Heart left ventricle (tissue), 16 donors: ENCODE results near the gene REXO2. TPM values are rescaled to one million over a fixed set of nuclear protein-coding genes. Genes with fewer than 3 reads are reported as not detected.

Experiments
- ATAC-seq, 4 donors: fragments of 200-7000 bp; cut with Tn5 transposase; one replicate each; pipeline ENCODE4 v1.9.1; 2020 to 2022; ENCODE audit warnings: moderate library complexity in 4 of 4, mild to moderate bottlenecking in 3 of 4, moderate number of reproducible peaks in 1 of 4
- DNase-seq, 5 donors: peaks; one replicate each; pipeline ENCODE4 v3.0.0-alpha.2; 2020
- H3K27ac ChIP-seq, 12 donors: fragments of 200-600 bp; sonication (generic) in 4 of 12; one replicate each; pipeline versions ENCODE4 v1.5.0 to v1.8.0; 2016 to 2022; ENCODE audit warnings: mild to moderate bottlenecking in 2 of 12
- H3K27me3 ChIP-seq, 9 donors: fragments of 200-600 bp; sonication (generic) in 2 of 9; one replicate each; pipeline versions ENCODE4 v1.5.1 to v1.8.0; 2016 to 2022; ENCODE audit warnings: mild to moderate bottlenecking in 3 of 9
- H3K36me3 ChIP-seq, 9 donors: fragments of 200-600 bp; sonication (generic) in 2 of 9; one replicate each; pipeline versions ENCODE4 v1.5.0 to v1.8.0; 2018 to 2022; ENCODE audit warnings: mild to moderate bottlenecking in 2 of 9
- H3K4me1 ChIP-seq, 12 donors: fragments of 200-600 bp; sonication (generic) in 4 of 12; one replicate each; pipeline versions ENCODE4 v1.5.0 to v1.8.0; 2016 to 2022; ENCODE audit warnings: mild to moderate bottlenecking in 3 of 12
- H3K4me3 ChIP-seq, 12 donors: fragments of 200-600 bp; sonication (generic) in 4 of 12; one replicate each; pipeline versions ENCODE4 v1.5.0 to v1.8.0; 2017 to 2022; ENCODE audit warnings: mild to moderate bottlenecking in 9 of 12, moderate library complexity in 4 of 12
- H3K9me3 ChIP-seq, 12 donors: fragments of 200-600 bp; sonication (generic) in 4 of 12; one replicate each; pipeline versions ENCODE4 v1.5.0 to v1.8.0; 2016 to 2022; ENCODE audit warnings: mild to moderate bottlenecking in 1 of 12
- POLR2A ChIP-seq, 2 donors: fragments of 450-650 bp; IDR thresholded peaks; one replicate each; pipeline ENCODE4 v1.6.1; 2017; ENCODE audit warnings: antibody characterized with exemption in 2 of 2, mild to moderate bottlenecking in 2 of 2, moderate library complexity in 2 of 2
- WGBS, 4 donors: extraction: QIAGEN DNeasy Blood & Tissue Kit in 2 of 4; methylation state at CpG; one replicate each; pipeline versions ENCODE4 v1.1.5 to v1.1.7; 2013 to 2018; 5-methylcytosine and 5-hydroxymethylcytosine counted together
- intact Hi-C, 10 donors: fragments of 100-400 bp; cut with DNase I; formaldehyde crosslinking; loops; one replicate each; pipeline versions ENCODE4 v1.11.1 to v1.14.2; 2022
- polyA plus RNA-seq, 2 donors: library from polyadenylated mRNA; stranded (reverse); fragments of 200-250 nt; gene quantifications; one replicate each; pipeline ENCODE4 v1.2.3, GENCODE V29; 2013
- total RNA-seq, 9 donors: library from RNA; depleted of rRNA in 2 of 9; stranded (reverse); fragments of >200 nt in 2 of 9; fragmentation: NEBNext Ultra II Directional in 3 of 9; extraction: Animal tissue kit (Norgen Biotek cat#: 25700) in 3 of 9; gene quantifications; one replicate each; pipeline versions ENCODE4 v1.1.0 to v1.2.4, GENCODE V29; 2016 to 2023
- TF ChIP-seq, protein P1 (sequence below), 12 donors: fragments of 200-600 bp; sonication (generic) in 4 of 12; IDR thresholded peaks; one replicate each; pipeline versions ENCODE4 v1.5.0 to v1.8.0; 2018 to 2022; ENCODE audit warnings: antibody characterized with exemption in 12 of 12, mild to moderate bottlenecking in 5 of 12
- donor health status: ischemic (EF 13 %, LVEDD 7.1; RV severe dilation, severe dysfunction).
- donor health status: healthy with polysubstance abuse.
- donor health status: DM: no; HTN: yes; CAD: no.
- donor health status: DM: no; HTN: no; CAD: no.
- donor health status: ischemic (EF 25% LVEDD 6.9; RV normal size, moderate dysfunction).
- donor health status: ischemic (EF 25% LVEDD 5.7; RV mildly dilated, moderate dysfunction).
- donor health status: healthy.
- donor health status: DM: yes; HTN: yes; CAD: no.
- donor health status: ischemic (EF 35%, LVEDD 5.7; RV mildly dilated, moderate dysfunction).
- donor health status: nonischemic (EF 11% LVEDD 7.7; RV severe dilation, severe dysfunction).
- donor health status: DM: yes; HTN: yes; CAD: no.
- donor health status: PGD.
- donor health status: ischemic (EF 29% LVEDD 5.4; RV normal size, mild dysfunction).
- donor health status: nonischemic (EF 23%, LVEDD 6.1; RV moderate dilation, normal function).

REXO2 gene
- total and polyA plus RNA-seq, 11 donors: 136 to 235 (median 193) TPM

DNA sequence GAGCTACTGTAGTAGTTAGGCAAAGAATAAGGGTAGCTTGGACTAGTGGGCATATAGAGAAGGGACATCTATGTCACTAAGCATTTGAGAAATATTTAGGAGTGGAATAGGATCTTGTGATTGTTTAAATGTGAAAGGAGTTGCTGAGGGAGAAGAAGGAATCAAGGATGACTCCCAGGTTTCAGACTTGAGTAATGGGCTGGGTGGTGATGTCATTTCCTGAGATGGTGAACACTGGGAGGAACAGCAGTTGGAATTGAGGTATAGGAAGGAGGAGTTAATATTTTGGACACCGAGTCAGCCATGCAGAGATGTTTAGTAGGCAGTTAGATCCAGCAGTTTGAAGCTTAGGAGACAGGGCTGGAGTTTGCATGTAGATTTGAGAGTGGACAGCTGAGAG, 40.1 kb downstream of the REXO2 start:
- Histone ChIP-seq H3K4me1 (peaks cover 0 to 5% (median 0%) of the 10 kb centered on the region in 12 donors), H3K9me3 (no peaks in the 10 kb centered on the region), H3K4me3 (no peak overlapping the region), H3K27ac (no peak overlapping the region), H3K36me3 (no peaks in the 10 kb centered on the region), H3K27me3 (no peaks in the 10 kb centered on the region)
- 85 to 91% (median 86%) methylated on average over 1 of the region's 1 CpG for WGBS, 4 donors
- TF ChIP-seq, protein P1, sequence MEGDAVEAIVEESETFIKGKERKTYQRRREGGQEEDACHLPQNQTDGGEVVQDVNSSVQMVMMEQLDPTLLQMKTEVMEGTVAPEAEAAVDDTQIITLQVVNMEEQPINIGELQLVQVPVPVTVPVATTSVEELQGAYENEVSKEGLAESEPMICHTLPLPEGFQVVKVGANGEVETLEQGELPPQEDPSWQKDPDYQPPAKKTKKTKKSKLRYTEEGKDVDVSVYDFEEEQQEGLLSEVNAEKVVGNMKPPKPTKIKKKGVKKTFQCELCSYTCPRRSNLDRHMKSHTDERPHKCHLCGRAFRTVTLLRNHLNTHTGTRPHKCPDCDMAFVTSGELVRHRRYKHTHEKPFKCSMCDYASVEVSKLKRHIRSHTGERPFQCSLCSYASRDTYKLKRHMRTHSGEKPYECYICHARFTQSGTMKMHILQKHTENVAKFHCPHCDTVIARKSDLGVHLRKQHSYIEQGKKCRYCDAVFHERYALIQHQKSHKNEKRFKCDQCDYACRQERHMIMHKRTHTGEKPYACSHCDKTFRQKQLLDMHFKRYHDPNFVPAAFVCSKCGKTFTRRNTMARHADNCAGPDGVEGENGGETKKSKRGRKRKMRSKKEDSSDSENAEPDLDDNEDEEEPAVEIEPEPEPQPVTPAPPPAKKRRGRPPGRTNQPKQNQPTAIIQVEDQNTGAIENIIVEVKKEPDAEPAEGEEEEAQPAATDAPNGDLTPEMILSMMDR (IDR thresholded peaks at IDR 0.05): no peak
- no peak for TF ChIP-seq POLR2A (IDR thresholded peaks at IDR 0.05)
- no peak for ATAC-seq
- DNase-seq: no peak
- intact Hi-C loops: no loop called here

DNA sequence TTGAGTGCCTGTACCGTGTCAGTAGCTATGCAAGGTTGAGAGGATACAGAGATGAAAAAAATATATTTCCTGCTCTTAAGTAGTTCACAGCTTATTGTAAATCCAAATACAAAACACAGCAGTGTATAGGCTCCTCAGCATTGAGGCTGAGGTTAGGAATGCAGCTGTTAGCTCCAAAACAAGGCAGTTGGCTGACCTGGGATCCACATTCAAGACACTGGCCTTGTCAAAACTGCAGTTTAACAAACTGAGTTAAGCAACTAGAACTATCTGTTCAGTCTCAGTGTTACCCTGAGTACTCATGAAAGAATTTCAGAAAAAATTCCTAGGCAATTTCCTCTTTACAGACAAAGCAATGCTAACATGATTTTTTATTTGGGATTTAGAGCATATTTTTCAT, 42.8 kb downstream of the REXO2 start:
- WGBS, 4 donors: 66 to 75% (median 70%) methylated on average over 1 of the region's 1 CpG
- no peaks in the 10 kb centered on the region for H3K27me3 ChIP-seq
- TF ChIP-seq POLR2A (IDR thresholded peaks at IDR 0.05): no peak
- TF ChIP-seq, protein P1 (IDR thresholded peaks at IDR 0.05): no peak
- no peak overlapping the region for H3K27ac ChIP-seq
- H3K4me1 ChIP-seq: peaks cover 0 to 5% (median 0%) of the 10 kb centered on the region in 12 donors
- DNase-seq (no peak), ATAC-seq (no peak)
- H3K4me3 ChIP-seq: no peak overlapping the region
- intact Hi-C loops: loop anchor here in 1 of 10 donors (10.0 kb wide), 1 partner anchor 137 kb away; no protein-coding TSS in a partner anchor
- no peaks in the 10 kb centered on the region for H3K9me3 ChIP-seq
- no peaks in the 10 kb centered on the region for H3K36me3 ChIP-seq

DNA sequence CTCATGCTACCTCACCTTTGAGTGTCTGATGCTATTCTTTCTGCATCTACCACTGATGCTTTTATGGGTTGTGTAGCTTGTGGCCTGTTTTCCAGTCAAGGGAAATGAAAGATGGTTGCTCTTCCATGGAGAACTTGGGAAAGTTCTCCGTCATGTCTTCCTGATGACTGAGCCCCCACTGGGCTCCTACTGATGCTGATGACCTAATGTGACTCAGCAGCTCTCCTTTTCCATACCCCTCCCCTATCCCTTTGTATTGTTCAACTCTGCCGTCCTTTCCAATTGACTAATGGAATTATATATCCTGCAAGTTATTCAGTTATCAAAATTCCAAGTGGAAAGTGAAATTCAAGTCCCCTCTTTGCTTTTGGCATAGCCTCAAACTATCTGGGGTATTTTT, 44.7 kb downstream of the REXO2 start:
- no peak for ATAC-seq
- WGBS, 4 donors: 79 to 91% (median 81%) methylated on average over 2 of the region's 2 CpGs
- intact Hi-C loops: loop anchor here in 1 of 10 donors (10.0 kb wide), 1 partner anchor 139 kb away; no protein-coding TSS in a partner anchor

DNA sequence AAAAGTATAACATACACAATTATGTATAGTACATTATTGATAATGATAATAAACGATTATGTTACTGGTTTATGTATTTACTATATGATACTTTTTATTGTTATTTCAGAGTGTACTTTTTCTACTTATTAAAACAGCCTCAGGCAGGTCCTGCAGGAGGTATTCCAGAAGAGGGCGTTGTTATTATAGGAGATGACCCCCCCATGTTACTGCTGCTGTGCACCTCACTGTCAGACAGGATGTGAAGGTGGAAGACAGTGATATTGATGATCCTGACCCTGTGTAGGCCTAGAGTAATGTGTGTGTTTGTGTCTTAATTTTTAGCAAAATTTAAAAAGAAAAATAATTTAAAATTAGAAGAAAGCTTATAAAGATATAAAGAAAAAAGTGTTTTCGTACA, 57.6 kb downstream of the REXO2 start:
- 85 to 92% (median 90%) methylated on average over 3 of the region's 3 CpGs for WGBS, 4 donors
- DNase-seq (no peak), ATAC-seq (no peak)
- intact Hi-C loops: no loop called here
- no peaks in the 10 kb centered on the region for H3K36me3 ChIP-seq
- no peaks in the 10 kb centered on the region for H3K4me1 ChIP-seq
- H3K27me3 ChIP-seq: no peaks in the 10 kb centered on the region
- H3K27ac ChIP-seq: no peak overlapping the region
- TF ChIP-seq POLR2A (IDR thresholded peaks at IDR 0.05): no peak
- TF ChIP-seq, protein P1 (IDR thresholded peaks at IDR 0.05): no peak
- peaks cover 0 to 15% (median 0%) of the 10 kb centered on the region in 12 donors for H3K9me3 ChIP-seq
- H3K4me3 ChIP-seq: no peak overlapping the region

More for the DNA sequence above, 44.7 kb downstream of the REXO2 start:
- Histone ChIP-seq H3K4me1 (no peaks in the 10 kb centered on the region), H3K4me3 (no peak overlapping the region), H3K9me3 (no peaks in the 10 kb centered on the region), H3K36me3 (no peaks in the 10 kb centered on the region), H3K27me3 (no peaks in the 10 kb centered on the region), H3K27ac (no peak overlapping the region)
- no peak for DNase-seq
- TF ChIP-seq, protein P1 (IDR thresholded peaks at IDR 0.05): no peak
- TF ChIP-seq POLR2A (IDR thresholded peaks at IDR 0.05): no peak
